Myocyte (in vitro differentiated cells): ENCODE data around the gene UNCX. TPM values are rescaled to one million over a fixed set of nuclear protein-coding genes. Genes with fewer than 3 reads are reported as not detected.

Source experiments
- DNase-seq: peaks from one replicate; pipeline ENCODE4 v3.0.0-alpha.2; 2012; ENCODE audit warnings: low read depth
- total RNA-seq: library from RNA; depleted of rRNA; stranded (reverse); fragments of >200 nt; gene quantifications from 2 replicates; pipeline ENCODE4 v1.2.3, GENCODE V29; 2014

Gene UNCX
- total RNA-seq, 1 donor from 2014 or later: not detected

GRCh38 chr7:1242606-1243289 is 10.1 kb downstream of the UNCX start:
- no peak for DNase-seq

GRCh38 chr7:1243290-1243963 is 10.8 kb downstream of the UNCX start:
- DNase-seq: no peak

GRCh38 chr7:1243964-1244416 is 11.3 kb downstream of the UNCX start:
- no peak for DNase-seq

- DNase-seq: no peak
Observed at GRCh38 chr7:1244700-1245523, 12.2 kb downstream of the UNCX start.

GRCh38 chr7:1245524-1246050 is 12.9 kb downstream of the UNCX start:
- no peak for DNase-seq

GRCh38 chr7:1246160-1246870 is 13.6 kb downstream of the UNCX start:
- no peak for DNase-seq

- no peak for DNase-seq
Observed at GRCh38 chr7:1246871-1247526, 14.3 kb downstream of the UNCX start.

- DNase-seq: peak; percentile 60
Observed at GRCh38 chr7:1247527-1248041, 14.9 kb downstream of the UNCX start.

GRCh38 chr7:1248143-1248915 is 15.7 kb downstream of the UNCX start:
- DNase-seq: peak; percentile 14

GRCh38 chr7:1248916-1249581 is 16.4 kb downstream of the UNCX start:
- DNase-seq: no peak

GRCh38 chr7:1249731-1250130 is 17.1 kb downstream of the UNCX start:
- no peak for DNase-seq

- DNase-seq: no peak
Observed at GRCh38 chr7:1250901-1251300, 18.2 kb downstream of the UNCX start.

- peak; percentile 79 for DNase-seq
Observed at GRCh38 chr7:1251796-1252539, 19.3 kb downstream of the UNCX start.

GRCh38 chr7:1252540-1253090 is 19.9 kb downstream of the UNCX start:
- peak; percentile 12 for DNase-seq

- DNase-seq: no peak
Observed at GRCh38 chr7:1253681-1254181, 21.1 kb downstream of the UNCX start.

GRCh38 chr7:1254281-1255079 is 21.8 kb downstream of the UNCX start:
- no peak for DNase-seq
